ENCODE results near the gene CDC42EP2. TPM values are rescaled to one million over a fixed set of nuclear protein-coding genes. Genes with fewer than 3 reads are reported as not detected.

CDC42EP2 gene
- total RNA-seq, 2 experiments from 2014 or later = 0.96 TPM; not detected in 1

DNA sequence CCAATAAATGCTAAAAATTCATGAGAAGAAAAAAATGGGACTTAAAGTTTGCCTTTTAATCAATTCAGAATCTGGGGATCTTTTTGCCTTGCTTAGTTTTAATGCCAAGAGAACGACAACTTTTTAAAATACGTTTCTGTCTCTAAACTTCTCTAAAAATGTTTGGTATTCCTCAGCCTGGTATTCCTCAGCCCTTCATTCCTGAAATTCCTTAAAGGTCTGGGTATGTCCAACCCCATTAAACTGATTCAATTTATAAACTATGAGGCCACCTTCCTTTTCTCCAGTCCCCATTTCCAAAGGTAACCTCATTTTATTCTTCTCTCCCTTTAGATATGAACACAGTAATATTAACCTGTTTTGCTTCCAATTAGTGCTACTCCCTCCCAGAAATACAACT, 36.3 kb upstream of the CDC42EP2 start:
- no peaks in the 10 kb centered on the region for H3K27me3 ChIP-seq (ENCODE audit: control insufficient read depth in 1 of 2, insufficient read depth in 2 of 2, low read length in 2 of 2)
- Mint-ChIP-seq H3K27me3 (no peaks in the 10 kb centered on the region), H3K27ac (no peak overlapping the region), H3K9me3 (no peaks in the 10 kb centered on the region), H3K4me1 (ENCODE audit: low read depth) (peaks cover 11% of the 10 kb centered on the region), H3K4me3 (no peak overlapping the region), H3K36me3 (ENCODE audit: low read depth) (peaks cover 70% of the 10 kb centered on the region)
- H3K4me3 ChIP-seq (ENCODE audit: low read length) = no peak overlapping the region
- no peak for ATAC-seq (ENCODE audit: poor library complexity)
- H3K36me3 ChIP-seq (ENCODE audit: insufficient read depth, low read length) = peaks cover 59% of the 10 kb centered on the region
- POLR2A ChIA-PET = no interaction called here
- no peak overlapping the region for H3K27ac ChIP-seq (ENCODE audit: low read depth in 1 of 2, low read length in 2 of 2)
- CTCF ChIA-PET = no interaction called here
- TF ChIP-seq, protein P1, sequence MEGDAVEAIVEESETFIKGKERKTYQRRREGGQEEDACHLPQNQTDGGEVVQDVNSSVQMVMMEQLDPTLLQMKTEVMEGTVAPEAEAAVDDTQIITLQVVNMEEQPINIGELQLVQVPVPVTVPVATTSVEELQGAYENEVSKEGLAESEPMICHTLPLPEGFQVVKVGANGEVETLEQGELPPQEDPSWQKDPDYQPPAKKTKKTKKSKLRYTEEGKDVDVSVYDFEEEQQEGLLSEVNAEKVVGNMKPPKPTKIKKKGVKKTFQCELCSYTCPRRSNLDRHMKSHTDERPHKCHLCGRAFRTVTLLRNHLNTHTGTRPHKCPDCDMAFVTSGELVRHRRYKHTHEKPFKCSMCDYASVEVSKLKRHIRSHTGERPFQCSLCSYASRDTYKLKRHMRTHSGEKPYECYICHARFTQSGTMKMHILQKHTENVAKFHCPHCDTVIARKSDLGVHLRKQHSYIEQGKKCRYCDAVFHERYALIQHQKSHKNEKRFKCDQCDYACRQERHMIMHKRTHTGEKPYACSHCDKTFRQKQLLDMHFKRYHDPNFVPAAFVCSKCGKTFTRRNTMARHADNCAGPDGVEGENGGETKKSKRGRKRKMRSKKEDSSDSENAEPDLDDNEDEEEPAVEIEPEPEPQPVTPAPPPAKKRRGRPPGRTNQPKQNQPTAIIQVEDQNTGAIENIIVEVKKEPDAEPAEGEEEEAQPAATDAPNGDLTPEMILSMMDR (IDR thresholded peaks at IDR 0.05) = no peak
- DNase-seq = no peak
- no peaks in the 10 kb centered on the region for H3K4me1 ChIP-seq (ENCODE audit: insufficient read depth, low read length)
- intact Hi-C loops (cut with DNase I, micrococcal nuclease) = loop anchor here in 1 of 2 experiments (5.0 kb wide), 1 partner anchor 189 kb away; no protein-coding TSS in a partner anchor
- H3K9me3 ChIP-seq (ENCODE audit: control insufficient read depth in 1 of 2, insufficient read depth in 1 of 2, low read length in 2 of 2) = no peaks in the 10 kb centered on the region

- TF ChIP-seq, protein P1 (IDR thresholded peaks at IDR 0.05) = no peak
- H3K9me3 Mint-ChIP-seq = no peaks in the 10 kb centered on the region
- intact Hi-C loops (cut with DNase I, micrococcal nuclease) = loop anchor here in 1 of 2 experiments (5.0 kb wide), 1 partner anchor 188 kb away; no protein-coding TSS in a partner anchor
- DNase-seq (no peak), ATAC-seq (ENCODE audit: poor library complexity) (no peak)
- Histone ChIP-seq H3K4me3 (ENCODE audit: low read length) (no peak overlapping the region), H3K9me3 (ENCODE audit: control insufficient read depth in 1 of 2, insufficient read depth in 1 of 2, low read length in 2 of 2) (no peaks in the 10 kb centered on the region), H3K27ac (ENCODE audit: low read depth in 1 of 2, low read length in 2 of 2) (peak overlapping the region in 1 of 2 donors; percentile 68), H3K4me1 (ENCODE audit: insufficient read depth, low read length) (no peaks in the 10 kb centered on the region), H3K36me3 (ENCODE audit: insufficient read depth, low read length) (peaks cover 67% of the 10 kb centered on the region), H3K27me3 (ENCODE audit: control insufficient read depth in 1 of 2, insufficient read depth in 2 of 2, low read length in 2 of 2) (no peaks in the 10 kb centered on the region)
- H3K4me1 Mint-ChIP-seq (ENCODE audit: low read depth) = peaks cover 11% of the 10 kb centered on the region
- H3K27me3 Mint-ChIP-seq = no peaks in the 10 kb centered on the region
- no peak overlapping the region for H3K4me3 Mint-ChIP-seq
- POLR2A ChIA-PET = interaction anchor here (1.7 kb wide), 1 partner anchor 18 kb away, joined by 7 read pairs; the partner anchor contains the start of gene POLA2
- H3K27ac Mint-ChIP-seq = no peak overlapping the region
- H3K36me3 Mint-ChIP-seq (ENCODE audit: low read depth) = peaks cover 78% of the 10 kb centered on the region
- CTCF ChIA-PET = interaction anchor here (0.7 kb wide), 1 partner anchor 36 kb away, joined by 4 read pairs; no protein-coding TSS in a partner anchor
Observed at GRCh38 chr11:65279279-65279678, 35.4 kb upstream of the CDC42EP2 start.

DNA sequence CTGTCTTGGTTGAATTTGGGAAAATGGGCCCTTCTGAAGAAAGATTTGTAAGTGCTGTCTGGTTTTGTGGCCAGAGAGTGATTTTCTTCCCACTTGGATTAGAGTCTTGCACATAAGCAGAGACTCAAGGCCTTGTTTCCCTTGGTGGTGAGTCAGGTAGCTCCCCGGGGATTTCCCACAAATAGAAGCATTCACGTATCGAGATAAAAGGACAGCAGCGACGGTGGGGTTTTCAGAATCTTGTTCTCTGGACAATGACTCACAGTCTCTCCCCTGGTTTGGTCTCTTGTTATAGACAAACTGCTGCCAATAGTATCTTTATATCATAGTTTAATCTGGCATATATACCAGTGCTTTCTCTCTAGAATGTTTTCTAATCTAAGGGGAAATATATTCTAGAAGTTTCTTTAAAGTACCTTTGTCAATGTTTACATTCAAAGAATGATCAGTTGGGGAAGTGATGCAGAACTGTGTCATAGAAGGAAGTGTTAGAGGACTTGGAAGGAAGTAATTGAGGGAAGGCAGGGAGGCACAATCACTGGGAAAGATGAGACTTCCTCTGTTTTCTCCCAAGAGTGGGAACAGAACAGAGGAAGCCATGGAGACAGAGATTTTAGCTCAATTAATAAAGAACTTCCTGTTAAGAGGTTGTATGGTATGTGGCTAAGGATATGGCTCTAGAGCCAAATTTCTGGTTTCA, 34.8 kb upstream of the CDC42EP2 start:
- H3K36me3 ChIP-seq (ENCODE audit: insufficient read depth, low read length) = peaks cover 67% of the 10 kb centered on the region
- CTCF ChIA-PET = interaction anchor here (0.7 to 1.3 kb wide), 2 partner anchors 35 to 36 kb away, joined by 4 read pairs; no protein-coding TSS in a partner anchor
- peaks cover 81% of the 10 kb centered on the region for H3K36me3 Mint-ChIP-seq (ENCODE audit: low read depth)

More for the DNA sequence above, 34.8 kb upstream of the CDC42EP2 start:
- no peaks in the 10 kb centered on the region for H3K4me1 ChIP-seq (ENCODE audit: insufficient read depth, low read length)
- no peaks in the 10 kb centered on the region for H3K9me3 Mint-ChIP-seq
- no peak overlapping the region for H3K4me3 ChIP-seq (ENCODE audit: low read length)
- no peak overlapping the region for H3K4me3 Mint-ChIP-seq
- intact Hi-C loops (cut with DNase I, micrococcal nuclease) = loop anchor here in 1 of 2 experiments (5.0 kb wide), 1 partner anchor 187 kb away; no protein-coding TSS in a partner anchor
- TF ChIP-seq, protein P1 (IDR thresholded peaks at IDR 0.05) = no peak
- H3K4me1 Mint-ChIP-seq (ENCODE audit: low read depth) = peaks cover 11% of the 10 kb centered on the region
- peak in 8 of 14 experiments; percentile 5 to 83 (median 38) for DNase-seq
- peak; percentile 57 for ATAC-seq (ENCODE audit: poor library complexity)
- H3K27ac ChIP-seq (ENCODE audit: low read depth in 1 of 2, low read length in 2 of 2) = peak overlapping the region in 1 of 2 donors; percentile 68
- H3K27me3 ChIP-seq (ENCODE audit: control insufficient read depth in 1 of 2, insufficient read depth in 2 of 2, low read length in 2 of 2) = no peaks in the 10 kb centered on the region
- POLR2A ChIA-PET = interaction anchor here (1.7 kb wide), 1 partner anchor 18 kb away, joined by 7 read pairs; the partner anchor contains the start of gene POLA2
- H3K9me3 ChIP-seq (ENCODE audit: control insufficient read depth in 1 of 2, insufficient read depth in 1 of 2, low read length in 2 of 2) = no peaks in the 10 kb centered on the region
- peak overlapping the region; percentile 77 for H3K27ac Mint-ChIP-seq
- H3K27me3 Mint-ChIP-seq = no peaks in the 10 kb centered on the region

Data from CD4-positive, alpha-beta T cell (primary cell).